Uterine smooth muscle cell (primary cell): Measurements from ENCODE around the gene ZNF428. TPM values are rescaled to one million over a fixed set of nuclear protein-coding genes. Genes with fewer than 3 reads are reported as not detected.

Source experiments
- total RNA-seq: library from RNA; depleted of rRNA; stranded (reverse); fragments of >200 nt; gene quantifications from 2 replicates; pipeline ENCODE4 v1.2.3, GENCODE V29; 2014

The ZNF428 gene
- 25.7 and 30.0 TPM in 2 replicates for total RNA-seq

GRCh38 chr19:43619262-43620060 is at the start of gene ZNF428:
ZNF428 (minus strand) TSS chr19:43619629; CDS start chr19:43614304, 5,325 bp downstream.

DNA sequence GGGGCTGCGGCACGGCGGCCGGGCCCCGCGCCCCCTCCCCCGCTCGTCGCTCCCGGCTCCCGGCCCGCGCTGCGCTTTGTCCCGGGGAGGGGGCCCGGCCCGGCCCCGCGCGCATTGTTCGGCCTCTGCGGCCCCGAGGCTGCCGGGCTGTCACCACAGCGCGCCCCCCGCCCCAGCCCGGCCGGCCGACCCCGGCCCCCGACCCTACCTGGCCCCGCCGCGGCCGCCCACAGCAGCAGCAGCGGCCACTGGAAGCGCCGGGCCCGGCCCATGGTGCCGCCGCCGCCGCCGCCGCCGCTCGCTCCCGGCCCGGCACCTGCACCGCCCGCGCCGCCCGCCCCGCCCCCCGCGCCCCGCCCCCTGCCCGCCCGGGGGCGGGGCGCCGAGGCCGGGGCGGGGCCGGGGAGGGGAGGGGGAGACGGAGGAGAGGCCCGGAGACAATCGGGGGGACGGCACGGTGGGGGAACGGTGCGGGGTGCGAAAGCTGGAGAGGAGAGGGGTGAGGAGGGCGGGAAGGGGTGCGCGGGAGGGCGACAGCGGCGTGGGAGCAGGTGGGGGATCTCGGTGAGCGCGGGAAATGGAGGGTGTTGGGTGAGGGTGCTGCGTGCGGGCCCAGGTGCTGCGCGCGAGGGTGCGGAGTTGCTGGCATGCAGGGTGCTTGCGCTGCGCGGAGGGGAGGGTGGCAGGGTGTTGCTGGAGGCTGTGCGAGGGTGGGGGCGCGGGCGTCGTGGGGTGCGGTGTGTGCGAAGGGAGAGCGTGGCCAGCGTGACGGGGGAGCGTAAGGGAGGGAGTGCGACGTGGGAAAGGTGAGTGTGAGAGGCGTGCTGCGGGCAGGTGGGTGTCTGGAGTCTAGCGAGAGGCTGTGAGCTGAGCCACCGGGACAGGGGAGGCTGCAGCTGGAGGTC is 20.3 kb upstream of the ZNF428 start, which contains the start of gene CADM4:
Gene CADM4 (minus strand): TSS at position 332 of the 905 bp plus-strand sequence. CDS start 60 bp downstream, at position 272.

GRCh38 chr19:43611788-43612187 is 7.6 kb downstream of the ZNF428 start, which contains the start of gene SRRM5:
SRRM5 (plus strand) TSS chr19:43612088; CDS start chr19:43612122, 34 bp downstream.

GRCh38 chr19:43595999-43596841 is 23.2 kb downstream of the ZNF428 start, which contains the start of the genes IRGQ and ZNF576:
IRGQ (minus strand) TSS chr19:43596134; CDS start chr19:43595338, 796 bp downstream.
ZNF576 (plus strand) TSS chr19:43596595; CDS start chr19:43597109, 514 bp downstream.

DNA sequence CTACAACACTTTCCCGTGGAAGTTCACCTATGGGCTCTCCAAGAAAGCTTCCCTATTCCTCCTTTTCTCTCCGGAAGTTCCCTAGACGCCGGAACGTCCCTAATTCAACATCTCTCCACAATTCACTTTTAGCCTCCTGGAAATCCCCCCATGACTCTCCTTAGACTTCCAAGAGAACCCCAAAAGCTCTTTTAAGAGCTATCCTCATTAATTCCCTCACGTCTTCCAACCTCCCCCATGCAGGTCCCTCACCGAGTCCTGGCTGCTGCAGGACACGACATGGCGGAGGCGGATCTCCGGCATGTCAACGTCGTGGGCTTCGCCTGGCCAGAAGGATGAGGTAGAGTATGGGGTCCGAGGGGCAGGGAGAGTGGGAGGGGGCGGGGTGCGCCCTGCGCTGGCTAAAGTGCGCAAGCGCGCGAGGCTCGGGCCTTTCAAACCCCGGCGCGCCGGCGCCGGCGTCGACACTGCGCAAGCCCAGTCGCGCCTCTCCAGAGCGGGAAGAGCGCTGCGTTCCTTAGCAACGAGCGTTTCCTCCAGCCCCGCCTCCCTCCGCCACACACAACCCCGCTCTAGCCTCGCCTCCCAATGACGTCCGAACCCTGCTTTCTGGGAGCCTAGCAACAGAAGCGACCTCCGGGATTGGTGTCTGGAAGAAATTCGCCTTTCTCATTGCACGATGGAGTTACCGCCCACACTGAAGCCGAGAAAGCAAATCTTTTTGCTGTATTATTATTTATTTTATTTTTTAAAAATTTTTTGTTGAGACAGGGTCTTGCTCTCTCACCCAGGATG is 44.1 kb downstream of the ZNF428 start, which contains the start of the genes PINLYP and XRCC1:
Gene PINLYP (plus strand): TSS at position 646 of the 795 bp plus-strand sequence. CDS start 1,391 bp downstream, outside the sequence.
Gene XRCC1 (minus strand): TSS at position 372 of the 795 bp plus-strand sequence. CDS start 69 bp downstream, at position 303.

Other genes with a start within 250 kb of the ZNF428 start
- gene TEX101, start 204.7 kb downstream of the ZNF428 start, total RNA-seq, result not detected in 2 replicates
- 0.11 and 0.12 TPM in 2 replicates for gene LYPD3, start 154.0 kb downstream of the ZNF428 start, total RNA-seq
- gene PHLDB3, start 114.9 kb downstream of the ZNF428 start, total RNA-seq, result 6.4 and 11.6 TPM in 2 replicates
- 73.0 and 89.6 TPM in 2 replicates for gene ETHE1, start 92.4 kb downstream of the ZNF428 start, total RNA-seq
- gene ZNF575, start 86.4 kb downstream of the ZNF428 start, total RNA-seq, result 0.11 and 0.37 TPM in 2 replicates
- 14.4 and 20.0 TPM in 2 replicates for gene XRCC1, start 44.1 kb downstream of the ZNF428 start, total RNA-seq
- gene PINLYP, start 43.8 kb downstream of the ZNF428 start, total RNA-seq, result 2.9 and 3.4 TPM in 2 replicates
- 12.7 and 15.7 TPM in 2 replicates for gene IRGQ, start 23.5 kb downstream of the ZNF428 start, total RNA-seq
- gene ZNF576, start 23.0 kb downstream of the ZNF428 start, total RNA-seq, result 13.0 and 15.5 TPM in 2 replicates
- gene SRRM5, start 7.5 kb downstream of the ZNF428 start, total RNA-seq, result not detected in 2 replicates
- gene CADM4, start 20.2 kb upstream of the ZNF428 start, total RNA-seq, result 1.2 and 3.7 TPM in 2 replicates
- 126 and 194 TPM in 2 replicates for gene PLAUR, start 50.5 kb upstream of the ZNF428 start, total RNA-seq
- gene IRGC, start 96.4 kb upstream of the ZNF428 start, total RNA-seq, result not detected in 2 replicates
- 6.7 and 7.9 TPM in 2 replicates for gene SMG9, start 135.3 kb upstream of the ZNF428 start, total RNA-seq
- gene KCNN4, start 161.3 kb upstream of the ZNF428 start, total RNA-seq, result 1.1 and 1.3 TPM in 2 replicates
- 0.50 TPM in 1 of 2 replicates, not detected in the other for gene LYPD5, start 182.8 kb upstream of the ZNF428 start, total RNA-seq
- 11.8 and 20.2 TPM in 2 replicates for gene ZNF283, start 207.7 kb upstream of the ZNF428 start, total RNA-seq